Medulla oblongata (tissue), 1 donor: ENCODE results near the gene MTR.

Experiments
- DNase-seq: peaks from one replicate; pipeline ENCODE4 v3.0.0-alpha.2; 2015; ENCODE audit errors: extremely low spot score

The MTR gene

DNA sequence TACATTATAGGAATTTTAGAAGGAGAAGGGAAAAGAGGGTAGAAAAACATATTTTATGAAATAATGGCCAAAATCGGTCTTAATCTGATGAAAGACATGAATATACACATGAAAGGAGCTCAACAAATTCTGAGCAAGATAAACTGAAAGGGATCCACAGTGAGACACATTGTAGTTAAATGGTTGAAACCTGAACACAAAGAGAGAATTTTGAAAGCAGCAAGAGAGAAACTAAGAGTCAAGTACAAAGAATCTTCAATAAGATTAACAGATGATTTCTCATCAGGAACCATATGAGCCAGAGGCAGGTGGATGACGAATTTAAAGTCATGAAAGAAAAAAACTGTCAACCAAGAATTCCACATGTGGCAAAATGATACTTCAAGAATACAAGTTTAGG is 15.8 kb upstream of the MTR start:
- no peak for DNase-seq

DNA sequence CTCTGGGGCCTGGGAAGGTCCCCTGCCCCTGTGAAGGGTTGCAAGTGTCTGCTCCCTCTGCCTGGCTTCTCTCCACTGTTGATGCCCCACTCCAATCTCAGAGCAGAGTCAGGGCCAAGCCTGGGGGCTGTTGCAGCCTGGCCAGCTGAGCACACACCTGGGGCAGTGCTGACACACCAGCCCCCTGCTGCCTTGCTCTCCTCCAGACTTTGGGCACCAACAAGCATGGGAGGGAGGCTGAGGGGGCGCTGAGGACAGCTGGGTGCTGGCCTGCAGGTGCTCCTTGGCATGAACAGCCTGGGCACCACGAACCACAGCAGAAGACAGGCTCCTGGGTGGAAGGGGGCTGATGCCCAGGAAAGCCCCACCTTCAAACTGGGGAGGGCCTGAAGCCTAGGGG is 9.6 kb upstream of the MTR start:
- DNase-seq, result no peak

DNA sequence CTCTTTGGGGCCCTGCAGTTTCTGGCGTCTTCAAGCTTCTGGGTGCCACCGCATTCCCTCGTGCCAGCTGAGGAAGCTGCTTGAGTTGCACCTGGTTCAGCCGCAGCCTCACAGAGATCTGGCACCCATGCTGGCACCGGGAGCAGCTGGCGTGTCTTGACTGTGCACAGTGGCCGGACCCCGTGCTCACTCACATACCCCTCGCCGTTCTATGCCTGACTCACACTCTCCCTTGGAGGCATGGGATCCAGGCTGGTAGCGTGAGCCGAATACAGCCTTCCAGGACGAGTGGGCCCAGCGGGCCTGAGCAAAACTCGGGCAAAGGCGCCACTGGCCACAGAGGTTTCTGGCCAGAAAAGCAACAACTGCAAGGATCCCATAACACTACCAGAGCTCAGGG is 8.6 kb upstream of the MTR start:
- DNase-seq, result no peak

DNA sequence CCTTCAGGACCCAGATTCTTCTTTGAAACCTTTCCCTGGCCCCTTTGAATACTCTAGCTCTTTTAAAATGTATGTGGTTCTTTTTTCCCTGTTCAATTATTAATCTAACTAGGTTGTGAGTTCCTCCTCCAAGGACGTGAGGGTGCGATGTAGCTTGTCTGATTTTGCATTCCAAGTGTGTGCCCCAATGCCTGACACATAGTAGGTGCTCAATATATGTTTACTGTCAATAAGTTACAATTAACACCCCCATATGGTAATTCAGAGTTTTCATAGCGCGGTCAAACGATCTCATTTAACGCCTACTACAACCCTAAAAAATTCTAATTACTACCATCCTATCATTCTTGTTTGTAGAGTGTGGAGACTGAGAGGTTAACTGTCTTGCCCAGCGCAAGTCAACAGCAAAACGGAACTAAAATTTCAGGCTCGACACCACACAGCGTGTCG is 482 bp upstream of the MTR start:
- DNase-seq, result no peak

DNA sequence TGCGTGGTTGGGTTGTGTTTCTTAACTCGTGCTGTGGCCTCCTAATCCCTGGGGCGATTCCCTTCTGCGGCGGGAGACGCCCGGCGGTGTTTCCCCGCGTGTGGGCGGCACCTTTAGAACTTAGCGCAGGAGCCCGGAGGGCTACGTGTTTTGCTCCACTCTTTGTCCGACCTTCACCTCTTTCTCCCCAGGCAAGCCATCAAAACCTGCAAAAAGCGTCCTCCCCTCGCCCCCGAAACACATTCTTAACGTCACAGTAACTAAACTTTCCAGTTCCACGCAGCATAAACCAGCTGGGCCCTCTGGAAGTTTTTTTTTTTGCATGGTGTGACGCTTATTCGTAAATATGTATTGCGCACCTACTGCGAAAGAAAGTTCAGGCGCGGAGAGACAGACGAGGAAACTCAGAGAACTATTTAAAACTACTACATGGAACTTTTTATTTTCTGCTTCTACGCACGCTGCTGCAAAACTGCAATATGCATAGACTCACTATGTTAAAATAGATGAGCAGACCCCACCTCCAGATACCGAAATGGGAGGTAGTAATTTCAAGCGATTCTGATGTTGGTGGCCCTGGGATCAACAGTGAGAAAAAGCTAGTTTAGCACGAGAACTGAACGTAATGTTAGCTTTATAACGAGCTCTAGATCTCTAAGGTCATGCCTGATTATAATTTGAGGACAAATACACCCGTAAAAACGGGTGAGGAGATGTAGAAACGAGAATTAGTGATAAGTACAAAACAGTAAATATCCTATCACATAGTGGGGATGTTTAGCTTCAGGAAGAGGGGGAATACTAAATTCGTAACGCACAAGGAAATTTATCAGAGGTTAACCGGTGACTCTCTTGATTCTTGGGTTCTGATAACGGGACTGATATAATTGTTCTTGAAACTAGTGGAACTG is 920 bp downstream of the MTR start:
- DNase-seq, result no peak

DNA sequence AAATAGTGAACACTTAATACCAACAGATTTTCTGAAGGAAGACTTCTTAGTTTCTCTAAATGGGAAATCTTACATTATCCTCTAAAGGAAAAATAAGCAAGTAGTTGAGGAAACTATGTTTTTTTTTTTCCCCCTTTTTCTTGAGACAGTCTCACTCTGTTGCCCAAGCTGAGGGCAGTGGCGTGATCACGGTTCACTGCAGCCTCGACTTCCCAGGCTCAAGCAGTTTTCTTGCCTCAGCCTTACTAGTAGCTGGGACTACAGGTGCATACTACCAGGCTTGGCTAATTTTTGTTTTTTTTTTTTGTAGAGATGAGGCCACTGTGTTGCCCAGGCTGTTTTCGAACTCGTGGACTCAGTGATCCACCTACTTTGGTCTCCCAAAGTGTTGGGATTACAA is 3.9 kb downstream of the MTR start:
- DNase-seq, result no peak

DNA sequence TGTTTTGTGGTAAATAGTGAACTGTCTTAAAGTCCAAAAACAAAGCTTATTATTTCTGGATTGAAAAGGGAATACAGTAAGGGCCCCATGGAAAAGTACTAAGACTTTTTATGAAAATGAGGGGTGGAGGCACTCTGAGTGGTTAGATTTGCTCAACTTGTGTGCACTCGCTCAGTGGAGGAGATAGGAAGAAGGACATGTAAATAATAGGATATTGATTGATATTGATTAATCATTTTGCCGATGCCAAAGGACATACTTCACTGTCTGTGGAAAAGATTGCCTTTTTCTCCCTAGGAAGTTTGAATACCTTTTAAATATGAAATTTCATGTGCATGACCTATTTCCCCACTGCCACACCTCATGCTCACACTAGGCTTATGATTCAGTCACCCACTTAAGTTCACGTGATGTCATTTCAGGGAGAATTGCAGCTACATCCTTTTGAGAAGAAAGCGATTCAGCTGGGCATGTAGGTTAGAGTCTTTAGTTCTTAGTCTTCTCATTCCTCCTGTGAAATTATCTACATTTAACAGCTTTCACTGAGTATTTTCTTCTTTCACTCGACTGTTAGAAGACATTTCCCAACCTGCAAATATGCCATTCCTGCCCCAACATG is 5.0 kb downstream of the MTR start:
- DNase-seq, result no peak

DNA sequence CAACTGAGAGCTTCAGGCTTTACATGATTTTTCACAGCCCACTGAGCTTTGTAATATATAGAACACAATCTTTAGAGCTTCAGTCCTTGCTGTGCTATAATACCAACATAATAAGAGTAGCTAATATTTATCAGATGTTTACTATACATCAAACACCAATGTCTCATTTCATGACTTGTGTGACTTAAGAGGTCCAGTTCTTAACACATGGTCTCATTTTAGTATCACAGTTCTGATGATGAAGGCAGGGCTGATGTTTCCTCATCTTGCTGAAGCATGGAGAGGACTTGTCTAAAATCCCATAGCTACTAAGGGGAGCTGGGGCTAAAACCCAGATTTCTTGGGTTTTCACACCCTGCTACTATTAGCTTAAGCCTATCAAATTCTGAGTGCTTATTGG is 5.5 kb downstream of the MTR start:
- DNase-seq, result no peak

DNA sequence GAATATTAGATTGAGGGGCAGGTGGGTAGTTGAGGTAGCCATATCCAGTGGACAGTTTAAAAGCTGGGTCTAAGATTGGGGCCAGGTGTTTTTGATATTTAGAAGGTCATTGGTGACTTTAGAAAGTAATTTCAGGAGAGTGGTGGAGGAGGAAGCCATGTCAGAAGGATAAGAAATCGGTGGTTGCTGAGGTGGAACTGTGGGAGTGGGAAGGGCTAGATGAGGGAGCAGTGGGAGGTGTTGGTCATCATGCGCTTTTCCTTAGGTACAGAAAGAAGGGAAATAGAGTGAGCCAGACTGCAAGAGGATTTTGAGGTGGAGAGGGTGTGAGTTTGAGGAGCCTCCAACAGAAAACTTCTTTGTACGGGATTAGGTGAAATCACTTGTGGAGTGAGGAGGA is 7.2 kb downstream of the MTR start:
- no peak for DNase-seq

DNA sequence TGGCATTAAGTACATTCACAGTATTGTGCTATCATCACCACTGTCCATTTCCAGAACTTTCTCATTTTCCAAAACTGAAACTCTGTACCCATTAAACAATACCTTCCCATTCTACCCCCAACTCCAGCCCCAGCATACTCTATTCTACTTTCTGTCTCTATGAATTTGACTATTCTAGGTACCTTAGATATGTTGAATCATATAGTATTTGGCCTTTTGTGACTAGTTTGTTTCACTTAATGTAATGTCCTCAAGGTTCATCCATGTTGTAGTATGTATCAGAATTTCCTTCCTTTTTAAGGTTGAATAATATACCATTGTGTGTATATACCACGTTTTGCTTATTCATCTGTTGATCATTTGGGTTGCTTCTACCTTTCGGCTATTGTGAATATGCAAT is 11.5 kb downstream of the MTR start:
- DNase-seq, result no peak

DNA sequence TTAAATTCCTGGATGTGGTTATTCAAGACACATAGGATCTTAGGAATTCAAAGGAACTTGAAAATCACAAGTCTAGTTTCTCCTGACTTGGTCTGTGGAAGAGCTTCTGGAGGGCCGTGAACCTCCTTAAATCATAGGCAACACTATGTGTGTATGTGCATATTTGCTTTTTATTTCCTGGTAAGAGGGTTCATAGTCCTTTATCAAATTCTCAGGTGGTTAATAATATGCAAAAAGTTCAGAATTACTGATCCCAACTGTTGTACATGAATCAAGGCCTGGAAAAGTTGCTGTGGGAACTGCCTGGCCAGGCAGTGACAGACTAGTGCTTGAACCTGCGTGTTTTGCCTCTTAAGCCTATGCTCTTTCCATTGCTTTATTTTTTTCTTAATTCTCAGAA is 12.9 kb downstream of the MTR start:
- DNase-seq, result no peak

DNA sequence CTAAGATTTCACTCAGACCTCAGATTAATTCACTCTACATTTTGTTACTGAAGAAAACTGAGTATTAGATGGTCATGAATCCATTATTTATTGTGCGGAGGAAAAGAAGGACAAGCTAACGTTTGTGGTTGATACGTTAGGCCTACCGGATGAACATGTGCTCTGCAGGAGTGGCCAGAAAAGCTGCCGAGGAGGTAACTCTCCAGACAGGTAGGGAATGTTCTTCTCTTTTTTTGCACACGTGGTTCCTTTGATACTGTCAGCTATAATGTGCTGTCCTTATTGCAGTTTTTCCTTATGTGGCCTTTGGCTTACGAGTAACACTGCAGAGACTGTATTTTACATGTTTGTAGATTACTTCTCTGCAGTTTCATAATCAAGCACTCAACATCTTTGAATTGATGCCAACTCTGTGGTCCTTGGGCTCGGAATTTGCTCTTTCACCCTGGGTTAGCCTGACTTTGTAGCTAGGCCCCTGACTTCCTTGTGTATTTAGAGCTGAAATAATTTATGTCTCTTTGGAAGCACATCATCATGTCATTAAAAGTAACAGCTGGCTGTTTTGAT is 13.6 kb downstream of the MTR start:
- no peak for DNase-seq

DNA sequence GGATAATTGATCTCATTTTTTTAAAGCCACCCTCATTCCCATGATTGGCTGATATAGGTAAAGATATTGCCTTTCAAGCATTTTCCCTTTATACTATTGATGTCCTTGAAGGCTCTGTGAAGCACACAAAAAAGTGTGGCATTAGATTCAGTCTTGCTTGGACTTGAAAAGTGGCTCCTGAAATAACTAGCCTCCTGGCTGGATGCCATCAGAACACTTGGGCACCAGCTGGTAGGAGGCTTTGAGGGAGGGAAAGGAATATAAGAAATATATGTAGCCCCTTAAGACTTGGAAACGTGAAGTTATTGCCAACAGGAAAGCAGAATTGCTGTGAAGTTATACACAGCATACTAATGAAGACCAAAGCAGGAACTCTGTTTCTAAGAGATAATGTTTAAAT is 14.1 kb downstream of the MTR start:
- peak; percentile 15 for DNase-seq

DNA sequence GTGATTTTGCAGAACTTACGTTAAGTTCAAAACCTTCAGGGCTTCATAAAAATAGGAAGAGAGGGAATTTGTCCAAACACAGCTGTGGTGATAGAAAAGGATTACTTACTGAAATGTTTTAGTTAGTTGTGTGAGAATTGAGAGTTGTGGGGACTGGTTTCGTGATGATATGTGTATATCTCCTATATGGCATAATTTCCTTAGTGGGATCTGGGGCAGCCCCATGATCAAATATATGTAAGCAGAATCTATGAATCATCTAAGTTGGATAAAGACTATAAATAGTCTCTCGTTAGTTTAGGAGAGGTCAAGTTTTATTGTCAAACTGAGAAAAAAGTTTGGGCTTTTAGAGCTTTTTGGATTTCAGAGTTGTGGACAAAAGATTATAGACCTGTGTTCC is 14.9 kb downstream of the MTR start:
- DNase-seq, result no peak

DNA sequence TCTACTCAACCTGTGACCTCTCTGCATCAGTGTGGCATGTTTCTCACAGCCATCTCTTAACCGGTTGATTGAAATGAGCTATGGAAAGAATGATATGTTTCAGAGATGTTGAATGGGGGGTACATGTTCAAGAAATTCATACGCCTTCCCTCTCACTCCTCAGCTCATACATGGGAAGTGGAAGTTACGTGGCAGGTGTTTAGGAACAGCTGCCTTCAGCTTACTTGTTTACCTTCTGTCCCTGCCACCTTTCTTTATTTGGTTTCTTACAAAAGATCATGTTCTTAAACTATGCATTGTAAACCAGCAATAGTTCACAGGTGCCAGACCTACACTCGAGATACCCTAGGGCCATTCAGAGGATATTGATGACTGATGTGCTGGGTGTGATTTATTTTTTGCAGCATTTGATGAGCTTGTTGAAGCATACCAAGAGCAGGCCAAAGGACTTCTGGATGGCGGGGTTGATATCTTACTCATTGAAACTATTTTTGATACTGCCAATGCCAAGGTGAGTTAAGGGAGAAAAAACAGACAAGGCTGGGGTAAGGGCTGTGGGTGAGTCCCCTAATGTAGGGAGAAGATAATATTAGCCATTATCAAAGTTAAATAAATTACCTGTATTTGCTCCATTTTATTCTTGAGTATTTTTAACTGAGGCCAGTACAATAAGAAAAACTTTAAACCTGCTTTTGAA is 17.4 kb downstream of the MTR start:
- no peak for DNase-seq

DNA sequence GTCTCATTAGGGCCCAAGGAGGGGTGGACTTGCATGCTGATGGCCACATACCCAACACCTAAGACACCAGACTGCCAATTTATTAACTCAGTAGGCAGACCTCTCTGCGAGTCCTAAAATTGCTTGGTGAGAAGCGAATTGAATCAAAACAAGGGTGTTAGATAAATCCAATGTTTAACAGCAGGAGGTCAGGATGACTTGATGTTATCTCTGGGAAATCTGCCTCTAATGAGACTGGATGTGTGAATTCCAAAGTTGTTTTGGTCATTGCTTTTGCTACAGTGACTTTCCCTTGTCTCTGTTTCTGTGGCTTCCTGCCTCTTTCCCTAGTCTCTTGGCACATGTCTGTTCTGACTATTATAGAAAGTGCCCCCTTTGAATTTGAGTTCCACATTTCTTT is 20.8 kb downstream of the MTR start:
- DNase-seq, result no peak

DNA sequence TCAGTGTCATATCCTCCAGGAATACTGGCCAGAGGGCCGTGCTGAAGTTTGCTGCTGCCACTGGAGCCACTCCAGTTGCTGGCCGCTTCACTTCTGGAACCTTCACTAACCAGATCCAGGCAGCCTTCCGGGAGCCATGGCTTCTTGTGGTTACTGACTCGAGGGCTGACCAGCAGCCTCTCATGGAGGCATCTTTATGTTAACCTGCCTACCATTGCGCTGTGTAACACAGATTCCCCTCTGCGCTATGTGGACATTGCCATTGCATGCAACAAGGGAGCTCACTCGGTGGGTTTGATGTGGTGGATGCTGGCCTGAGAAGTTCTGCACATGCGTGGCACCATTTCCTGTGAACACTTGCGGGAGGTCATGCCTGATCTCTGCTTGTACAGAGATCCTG is 24.8 kb downstream of the MTR start:
- no peak for DNase-seq

DNA sequence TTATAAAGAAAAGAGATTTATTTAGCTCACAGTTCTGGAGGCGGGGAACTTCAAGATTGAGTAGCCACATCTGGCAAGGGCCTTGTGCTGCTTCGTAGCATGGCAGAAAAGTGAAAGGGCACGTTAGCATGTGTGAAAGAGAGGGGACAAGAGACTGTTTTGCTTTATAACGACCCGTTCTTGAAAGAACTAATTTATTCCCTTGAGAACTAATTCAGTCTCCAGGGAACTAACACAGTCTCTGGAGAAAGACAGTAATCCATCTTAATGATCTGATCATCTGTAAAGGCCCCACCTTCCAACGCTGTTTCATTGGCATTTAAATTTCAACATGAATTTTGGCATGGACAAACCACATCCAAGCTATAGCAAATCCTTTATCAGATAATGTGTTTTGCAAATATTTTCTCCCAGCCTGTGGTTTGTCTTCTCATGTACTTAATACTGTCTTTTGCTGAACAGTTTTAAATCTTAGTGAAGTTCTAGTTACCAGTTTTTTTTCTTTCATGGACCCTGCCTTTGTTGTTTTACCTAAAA is 26.1 kb downstream of the MTR start:
- DNase-seq, result no peak

DNA sequence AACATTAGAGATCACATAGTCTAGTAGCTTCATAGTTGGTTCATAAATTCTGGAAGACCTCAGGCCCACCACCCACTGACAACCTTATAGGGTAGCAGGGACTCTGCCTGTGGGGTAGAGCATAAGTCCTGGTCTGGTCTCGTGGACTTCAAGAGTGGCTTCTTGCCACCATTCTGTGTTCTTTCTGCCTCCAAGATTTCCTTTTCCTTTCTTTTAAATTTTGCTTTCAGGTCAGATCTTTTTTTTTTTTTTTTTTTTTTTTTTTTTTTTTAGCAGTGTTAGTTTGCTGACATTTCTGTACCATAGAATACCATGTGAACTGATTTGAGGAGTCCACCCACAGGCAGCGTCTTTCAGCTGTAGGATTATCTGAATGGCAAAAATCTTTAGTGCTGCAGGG is 28.5 kb downstream of the MTR start:
- DNase-seq, result no peak

DNA sequence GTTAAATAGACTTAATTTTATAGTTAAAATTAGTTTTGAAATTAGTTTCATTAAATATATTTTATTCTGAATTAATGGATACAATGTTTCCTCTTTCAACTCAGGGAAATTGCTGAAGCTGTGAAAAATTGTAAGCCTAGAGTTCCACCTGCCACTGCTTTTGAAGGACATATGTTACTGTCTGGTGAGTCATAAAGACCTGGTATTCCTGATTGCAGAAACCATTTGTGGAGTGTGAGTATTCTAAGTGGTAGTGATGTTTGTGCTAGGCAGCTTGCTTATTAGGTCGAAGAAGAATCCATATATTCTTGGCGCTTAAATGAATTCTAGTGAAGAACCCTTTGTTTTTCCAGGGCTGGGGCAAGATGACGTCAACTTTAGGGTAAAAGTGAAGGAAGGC is 34.0 kb downstream of the MTR start:
- DNase-seq, result no peak

DNA sequence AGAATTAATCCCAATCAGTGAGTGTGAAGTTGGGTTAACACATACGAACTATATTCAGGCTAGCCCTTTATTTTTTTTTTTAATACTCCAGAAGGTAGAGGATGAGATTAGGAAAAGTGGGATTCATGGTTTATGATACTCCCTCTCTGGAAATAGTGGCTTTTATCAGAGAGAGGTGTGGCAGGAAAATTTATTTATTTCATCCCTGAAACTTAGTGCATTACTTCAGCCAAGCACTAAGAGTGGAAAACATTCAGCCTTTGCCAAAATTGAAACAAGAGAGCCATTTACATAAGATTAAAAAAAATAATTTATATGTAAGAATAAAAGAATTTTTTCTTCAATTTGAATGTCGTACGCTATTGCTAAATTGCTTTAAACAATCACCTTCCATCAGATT is 35.0 kb downstream of the MTR start:
- no peak for DNase-seq

DNA sequence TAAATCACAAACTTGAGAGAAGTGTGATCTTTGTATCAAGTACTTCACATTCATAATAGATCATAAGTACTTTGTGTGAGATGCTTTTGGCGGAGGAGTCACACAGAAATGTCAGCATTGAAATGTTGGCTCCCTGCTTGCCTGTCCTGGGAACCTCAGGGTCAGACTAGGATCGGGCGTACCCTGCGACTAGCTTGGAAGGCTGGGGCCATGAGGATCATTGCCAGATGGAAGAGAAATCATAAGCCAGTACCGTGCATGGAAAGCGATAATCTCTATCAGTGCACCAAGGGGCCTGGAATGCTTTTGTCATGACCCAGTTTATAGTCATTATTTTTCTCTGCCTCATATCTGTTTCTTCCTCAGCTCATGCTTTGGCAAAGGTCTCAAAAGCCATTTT is 35.5 kb downstream of the MTR start:
- DNase-seq, result no peak
